HG03025 (cell line): Measurements from ENCODE around the gene ACSL3.
"Not testable (repeated sequence)": the region's sequence is repeated elsewhere in the genome, so short reads cannot be mapped to it uniquely, and the experiment has no call there.

ENCODE experiments used
- ATAC-seq: cut with Tn5 transposase; IDR thresholded peaks from one replicate; pipeline ENCODE4 v1.9.1; 2021; ENCODE audit warnings: mild to moderate bottlenecking, moderate library complexity; ENCODE audit not compliant: unreplicated experiment, low FRiP score

The ACSL3 gene

DNA sequence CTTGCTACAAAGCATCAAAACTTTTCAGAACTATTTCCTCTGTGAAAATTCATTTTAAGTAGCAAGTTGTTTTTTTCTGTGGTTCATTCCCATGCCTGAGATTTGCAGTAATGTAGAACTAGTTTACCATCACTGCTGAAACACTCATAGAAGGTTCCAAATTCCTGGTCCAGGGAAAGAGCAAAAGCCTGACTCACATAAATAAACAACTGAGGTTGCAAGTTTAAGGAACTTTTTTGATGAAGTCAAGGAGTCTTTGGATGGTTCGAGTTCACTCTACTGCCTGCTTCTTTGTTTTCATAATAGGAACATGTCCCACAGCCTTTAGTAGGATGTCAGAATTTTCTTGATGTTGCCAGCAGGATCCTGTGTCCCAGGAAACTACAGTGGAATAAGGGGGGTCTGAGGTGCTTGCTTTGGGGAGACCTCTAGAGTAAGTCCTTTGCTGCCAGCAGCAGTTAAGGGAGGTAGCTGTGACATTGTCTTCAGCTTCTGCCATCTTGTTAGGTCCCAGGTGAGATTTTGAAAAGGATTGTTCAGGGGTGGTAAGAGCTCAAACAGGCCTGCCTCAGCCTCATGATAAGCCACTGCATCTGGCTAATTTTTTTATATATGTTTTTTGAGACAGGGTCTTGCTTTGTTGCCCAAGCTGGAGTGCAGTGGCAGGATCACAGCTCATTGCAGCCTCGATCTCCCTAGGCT lies 43.9 kb downstream of the ACSL3 start:
- ATAC-seq = no peak

- no peak for ATAC-seq
These were observed 46.2 kb downstream of the ACSL3 start for GRCh38 chr2:222907048-222907447.

DNA sequence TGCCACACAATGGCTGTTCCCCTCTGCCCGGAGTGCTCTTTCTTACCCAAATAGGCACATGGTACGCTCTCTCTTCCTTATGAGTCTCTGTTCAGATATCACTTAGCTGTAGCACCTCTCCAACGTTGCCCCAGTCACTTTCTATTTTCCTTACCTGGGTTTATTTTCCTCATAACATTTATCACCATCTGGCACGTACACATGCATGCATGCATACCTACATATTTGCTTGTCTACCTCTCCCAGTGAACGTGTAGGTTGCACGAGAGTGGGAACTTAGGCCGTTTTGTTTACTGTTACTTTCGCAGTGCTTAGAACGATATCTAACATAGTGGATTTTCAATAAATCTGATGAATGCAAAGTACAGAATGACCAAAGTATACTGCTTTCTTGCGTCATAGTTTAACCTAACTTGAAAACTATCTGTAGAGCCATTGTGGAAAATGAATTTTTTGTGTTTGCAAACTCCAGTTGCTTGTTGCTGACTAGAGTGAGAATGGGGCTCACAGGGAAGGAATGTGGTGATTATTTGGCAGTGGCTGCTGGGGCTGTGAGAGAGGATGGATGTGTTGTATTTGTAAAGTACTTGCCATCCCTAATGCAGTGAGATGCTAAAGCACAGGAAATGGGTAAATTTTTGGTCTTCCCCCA lies 47.1 kb downstream of the ACSL3 start:
- no peak for ATAC-seq

DNA sequence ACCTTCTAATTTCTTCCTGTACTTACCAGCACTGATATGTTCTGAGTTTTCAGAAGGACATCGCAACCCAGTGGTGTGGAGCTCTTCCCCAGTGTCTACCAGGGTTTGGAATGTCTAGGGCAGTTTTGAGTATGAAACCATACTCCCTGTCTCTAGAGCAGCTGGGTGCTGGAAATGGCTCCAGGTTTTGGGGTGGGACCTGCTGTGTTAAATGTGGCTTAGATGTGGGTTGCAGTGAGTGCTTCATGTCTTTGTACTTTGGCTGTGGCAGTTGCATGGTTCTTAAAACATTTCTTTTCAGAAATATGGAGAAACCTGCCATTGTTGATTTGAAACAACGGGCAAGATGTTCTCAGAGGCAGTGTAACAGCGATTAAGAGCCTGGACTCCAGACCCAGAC lies 48.5 kb downstream of the ACSL3 start:
- no peak for ATAC-seq

DNA sequence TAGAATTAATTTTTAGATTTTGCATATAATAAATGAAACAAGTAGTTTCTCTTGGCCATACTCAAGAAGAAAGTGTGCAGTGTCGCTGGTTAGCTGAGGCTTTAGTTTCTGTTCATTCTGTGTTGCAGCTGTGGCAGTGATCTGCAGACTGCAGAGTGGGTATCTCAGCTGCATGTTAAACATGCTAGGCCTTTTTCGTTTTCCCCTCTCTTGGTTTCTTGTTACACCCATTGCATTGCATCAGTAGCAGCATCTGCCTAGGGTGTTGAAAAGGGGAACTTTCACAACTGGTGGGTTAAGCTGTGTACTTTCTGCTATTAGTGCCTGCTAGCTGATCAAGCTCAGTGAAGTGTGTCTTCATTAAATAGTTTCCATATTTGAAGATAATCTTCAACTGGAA lies 51.3 kb downstream of the ACSL3 start:
- peak; percentile 99 for ATAC-seq

- ATAC-seq = no peak
These were observed 51.9 kb downstream of the ACSL3 start for GRCh38 chr2:222912776-222913175.

GRCh38 chr2:222915092-222915957 lies 54.5 kb downstream of the ACSL3 start:
- ATAC-seq = no peak

GRCh38 chr2:222916229-222917197 lies 55.7 kb downstream of the ACSL3 start:
- no peak for ATAC-seq

DNA sequence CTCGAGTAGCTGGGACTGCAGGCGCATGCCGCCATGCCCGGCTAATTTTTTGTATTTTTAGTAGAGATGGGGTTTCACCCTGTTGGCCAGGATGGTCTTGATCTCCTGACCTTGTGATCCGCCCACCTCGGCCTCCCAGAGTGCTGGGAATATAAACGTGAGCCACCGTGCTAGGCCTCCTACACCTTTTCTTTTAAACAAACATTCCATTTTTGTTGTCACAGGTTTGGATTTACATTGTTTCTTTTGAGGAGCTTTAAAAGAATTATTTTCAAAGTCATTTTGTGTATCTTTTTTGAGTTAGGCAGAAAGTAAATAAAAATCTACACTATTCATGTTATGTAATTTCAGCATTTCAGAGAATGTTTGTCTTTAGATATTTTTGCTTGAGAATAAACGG lies 56.4 kb downstream of the ACSL3 start:
- ATAC-seq = not testable (repeated sequence)

DNA sequence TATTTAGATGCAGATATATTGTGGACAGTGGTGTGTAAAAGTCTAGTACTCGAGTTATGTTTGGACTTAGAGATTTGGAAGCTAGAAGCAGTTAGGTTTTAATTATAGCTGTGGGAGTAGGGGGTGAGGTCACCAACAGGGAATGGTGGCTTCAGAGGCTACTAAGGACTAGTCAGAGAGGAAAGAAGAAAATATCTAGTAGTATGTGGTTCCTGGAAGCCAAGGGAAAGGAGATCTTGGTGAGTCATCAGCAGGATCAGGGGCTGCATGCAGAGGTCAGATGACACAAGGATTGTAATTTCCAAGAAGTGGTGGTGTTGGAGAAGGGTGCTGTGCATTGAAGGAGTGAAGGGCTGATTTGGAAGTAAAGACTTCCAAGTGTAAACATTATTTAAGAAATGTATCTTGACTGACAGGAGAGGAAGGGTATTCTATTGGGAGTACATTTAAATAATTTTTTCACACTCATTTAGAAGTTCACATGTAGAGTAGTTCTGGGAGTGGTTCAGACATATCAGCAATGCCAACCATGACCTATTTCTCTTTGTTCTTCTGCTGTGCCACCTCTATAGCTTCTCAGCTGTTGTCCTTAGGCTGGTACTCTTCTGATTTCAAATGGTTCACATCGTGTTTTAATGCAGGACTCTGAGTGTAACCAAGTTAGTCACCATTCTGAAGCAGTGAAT lies 59.1 kb downstream of the ACSL3 start:
- ATAC-seq = no peak

DNA sequence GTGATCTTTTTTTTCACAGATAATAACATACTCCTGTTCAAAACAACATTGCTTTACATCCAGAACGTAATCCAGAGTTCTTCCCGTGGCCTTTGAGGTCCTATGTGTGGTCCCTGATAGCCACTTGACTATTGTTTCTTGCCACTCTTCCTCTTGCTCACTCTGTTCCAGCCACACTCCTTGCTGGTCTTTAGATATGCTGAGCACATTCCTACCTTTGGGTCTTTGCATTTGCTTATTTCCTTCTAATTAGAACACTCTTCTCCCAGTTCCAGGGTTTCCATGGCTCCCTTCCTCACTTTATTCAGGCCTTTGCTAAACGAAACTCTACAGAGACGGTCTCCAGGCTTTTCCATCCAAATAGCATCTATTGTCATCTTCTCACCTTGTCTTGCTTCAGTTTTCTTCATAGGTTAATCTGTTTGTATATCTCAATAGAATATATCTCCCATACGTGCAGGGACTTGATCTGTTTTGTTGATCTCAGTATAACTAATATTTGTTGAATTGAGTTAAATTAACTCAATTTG lies 59.9 kb downstream of the ACSL3 start:
- ATAC-seq = no peak

DNA sequence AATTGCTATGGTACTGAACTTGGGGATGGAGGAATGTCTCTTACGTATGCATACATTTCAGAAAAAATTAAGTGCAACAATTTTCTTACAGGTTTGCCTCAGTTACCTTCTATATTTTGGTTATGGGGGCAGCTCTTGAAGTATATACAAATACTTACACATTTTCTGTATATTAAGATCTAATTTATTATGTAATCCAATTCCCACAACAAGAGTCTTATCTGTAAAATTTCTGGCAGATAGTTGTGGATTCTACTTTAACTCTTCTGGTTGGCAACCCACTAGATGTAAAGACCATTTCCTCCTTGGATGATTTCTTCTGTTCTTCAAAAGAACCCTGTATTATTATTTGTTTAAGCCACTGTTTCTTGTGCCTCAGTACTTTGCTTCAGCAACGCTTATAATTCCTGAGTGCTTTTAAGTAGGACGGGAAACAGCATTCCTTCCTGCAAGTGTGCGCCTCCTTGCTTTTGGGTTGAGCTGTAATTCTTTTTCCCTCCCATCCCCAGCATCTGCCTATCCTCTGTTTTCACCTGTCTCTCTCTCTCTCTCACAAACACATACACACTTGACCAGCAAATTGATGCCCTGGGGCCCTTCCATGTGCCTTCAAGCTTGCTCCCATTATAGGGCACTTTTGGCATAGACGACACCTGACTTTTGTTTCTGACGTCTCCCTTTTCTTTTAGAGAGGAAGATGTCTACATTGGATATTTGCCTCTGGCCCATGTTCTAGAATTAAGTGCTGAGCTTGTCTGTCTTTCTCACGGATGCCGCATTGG lies 61.4 kb downstream of the ACSL3 start:
- no peak for ATAC-seq

DNA sequence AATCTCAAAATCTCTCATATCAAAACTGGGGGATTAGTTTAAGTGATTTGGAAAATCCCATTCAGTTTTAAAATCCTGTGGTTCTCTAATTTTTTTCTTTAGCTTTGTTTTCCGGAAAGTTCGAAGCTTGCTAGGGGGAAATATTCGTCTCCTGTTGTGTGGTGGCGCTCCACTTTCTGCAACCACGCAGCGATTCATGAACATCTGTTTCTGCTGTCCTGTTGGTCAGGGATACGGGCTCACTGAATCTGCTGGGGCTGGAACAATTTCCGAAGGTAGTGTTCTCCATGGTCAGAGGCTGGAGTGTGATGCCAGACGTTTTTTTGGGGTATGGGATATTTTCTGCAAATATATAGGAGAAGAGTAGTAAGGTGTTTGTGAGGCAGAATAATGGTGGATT lies 66.1 kb downstream of the ACSL3 start:
- no peak for ATAC-seq

- no peak for ATAC-seq
These were observed 66.8 kb downstream of the ACSL3 start for GRCh38 chr2:222927600-222927999.

GRCh38 chr2:222928335-222928734 lies 67.5 kb downstream of the ACSL3 start:
- no peak for ATAC-seq

DNA sequence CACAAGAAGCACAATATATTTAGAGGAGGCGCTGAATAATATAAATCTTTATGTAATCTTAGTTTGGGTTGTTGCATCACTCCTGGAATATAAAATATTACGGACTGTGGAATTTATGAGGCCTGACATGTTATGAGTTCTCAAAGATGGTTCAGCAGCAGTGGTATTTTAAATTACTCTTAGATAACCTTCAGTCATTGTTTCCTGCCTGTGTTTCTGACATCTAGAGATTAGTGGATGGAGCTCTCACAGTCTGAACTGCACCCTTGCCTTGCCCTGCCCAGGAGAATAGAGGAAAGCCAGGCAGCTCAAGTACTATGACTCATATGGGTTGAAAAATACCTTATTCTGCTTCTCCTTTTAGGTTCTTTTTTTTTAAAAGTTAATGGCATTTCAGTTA lies 70.0 kb downstream of the ACSL3 start:
- no peak for ATAC-seq

DNA sequence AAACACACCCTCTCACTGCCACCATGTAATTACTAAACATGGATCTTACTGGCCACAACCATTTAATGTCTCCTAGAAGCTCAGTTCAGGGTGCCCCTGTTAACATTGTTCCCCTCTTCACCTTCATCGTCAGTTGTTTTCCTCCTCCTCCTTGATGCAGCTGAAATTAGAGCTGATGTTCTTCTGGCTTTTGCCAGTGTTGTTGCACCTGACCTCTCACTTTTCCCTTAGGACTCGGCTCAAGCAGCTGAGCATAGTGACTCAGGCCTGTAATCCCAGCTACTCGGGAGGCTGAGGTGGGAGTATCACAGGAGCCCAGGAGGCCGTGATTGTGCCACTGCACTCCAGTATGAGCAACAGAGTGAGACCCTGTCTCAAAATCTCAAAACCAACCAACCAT lies 70.8 kb downstream of the ACSL3 start:
- no peak for ATAC-seq

DNA sequence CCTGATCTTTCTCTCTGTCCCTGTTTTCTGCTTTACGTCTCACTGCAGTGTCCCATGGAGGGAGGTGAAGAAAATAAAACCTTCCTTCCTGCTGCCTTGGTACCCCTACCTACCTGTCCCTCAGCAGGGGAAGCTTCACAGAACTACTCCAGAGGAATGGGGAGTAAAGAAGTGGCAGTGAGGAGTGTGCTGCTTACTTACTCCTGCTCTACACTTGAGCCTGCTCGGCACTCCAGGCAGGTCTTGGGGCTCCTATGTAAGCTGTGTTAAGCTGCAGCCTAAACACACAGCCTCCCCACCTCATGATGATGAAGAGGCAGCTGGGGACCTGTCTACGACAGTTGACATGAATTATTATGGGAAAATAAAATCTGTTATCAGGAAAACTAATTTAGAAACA lies 72.6 kb downstream of the ACSL3 start:
- no peak for ATAC-seq
